Measurements from ENCODE around the gene KDM8. TPM values are rescaled to one million over a fixed set of nuclear protein-coding genes. Genes with fewer than 3 reads are reported as not detected.

The KDM8 gene
- total and polyA plus RNA-seq, 2 donors (not counting 3 experiments of a cell fraction or from before 2014, with no cell fraction given): 5.1 to 8.4 TPM

DNA sequence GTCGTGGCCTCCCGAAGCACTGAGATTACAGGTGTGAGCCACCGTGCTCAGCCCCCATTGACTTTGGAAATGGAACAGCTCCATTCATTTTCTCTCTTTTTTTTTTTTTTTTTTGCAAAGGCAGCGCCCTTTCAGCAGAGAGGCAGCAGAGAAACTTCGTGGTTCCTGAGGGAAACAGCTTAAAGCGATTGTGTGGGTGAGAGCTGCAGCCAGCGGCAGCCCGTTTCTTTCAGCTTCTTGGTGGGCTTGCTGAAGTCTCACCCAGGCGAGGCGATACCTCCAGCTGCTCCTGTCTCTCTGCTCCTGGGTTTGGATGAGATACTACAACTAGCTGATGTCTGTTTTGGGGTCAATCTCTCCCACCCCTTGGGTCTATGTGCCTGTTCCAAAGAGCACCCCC is 7.7 kb downstream of the KDM8 start:
- ChIA-PET POLR2A (no interaction called here), CTCF (interaction anchor here (0.6 to 2.4 kb wide), 2 partner anchors 31 to 101 kb away, joined by 4 to 5 read pairs; no protein-coding TSS in a partner anchor)
- peaks cover 2 to 5% of the 10 kb centered on the region in 2 experiments for H3K36me3 ChIP-seq (ENCODE audit: control insufficient read depth in 2 of 2, extremely low read depth in 1 of 2, insufficient read depth in 2 of 2, low read length in 2 of 2)
- BruUV-seq (replicated peaks): no TSS peak
- H3K4me3 ChIP-seq (replicated peaks in 1 of 3; ENCODE audit: insufficient read depth in 1 of 3, low read depth in 1 of 3, low read length in 3 of 3): no peak overlapping the region
- no peak for FAIRE-seq
- no peak for DNase-seq (ENCODE audit: low read depth, low spot score)
- H3K27me3 ChIP-seq (ENCODE audit: control insufficient read depth in 2 of 2, insufficient read depth in 2 of 2, low read length in 2 of 2): no peaks in the 10 kb centered on the region
- no peak overlapping the region for H2AFZ ChIP-seq (ENCODE audit: low read depth, low read length)
- H3K4me1 ChIP-seq (ENCODE audit: control insufficient read depth, extremely low read depth, insufficient read depth, low read length): no peaks in the 10 kb centered on the region
- intact Hi-C loops (cut with micrococcal nuclease) (no loop called here), dilution Hi-C loops (cut with MboI; ENCODE audit: extremely low pct_ligation_motif_present, low sequenced_read_pairs) (no loop called here)
- no peak overlapping the region for H3K9ac ChIP-seq (replicated peaks; ENCODE audit: extremely low read depth, insufficient read depth, low read length)
- H3K79me2 ChIP-seq (ENCODE audit: control insufficient read depth, insufficient read depth, low read length): no peaks in the 10 kb centered on the region
- H3K9me1 ChIP-seq (replicated peaks; ENCODE audit: control insufficient read depth, extremely low read depth, insufficient read depth, low read length): no peaks in the 10 kb centered on the region
- TF ChIP-seq POLR2AphosphoS5 (IDR thresholded peaks at IDR 0.05; ENCODE audit: insufficient read depth, low read depth, low read length) (no peak), MYC (IDR thresholded peaks at IDR 0.05; ENCODE audit: low read depth, low read length) (no peak), FOS (IDR thresholded peaks at IDR 0.05; ENCODE audit: borderline replicate concordance, insufficient read depth, low read length) (no peak), JUN (IDR thresholded peaks at IDR 0.05; ENCODE audit: borderline replicate concordance, insufficient read depth, insufficient read length, low read depth) (no peak), POLR2A (IDR thresholded peaks at IDR 0.05; ENCODE audit: low read depth, low read length) (no peak), GATA2 (IDR thresholded peaks at IDR 0.05; ENCODE audit: insufficient read depth, insufficient read length, low read depth, low read length) (no peak), EZH2 (IDR thresholded peaks at IDR 0.05; ENCODE audit: borderline replicate concordance, low read depth, low read length, severe bottlenecking) (no peak)
- TF ChIP-seq, protein P1, sequence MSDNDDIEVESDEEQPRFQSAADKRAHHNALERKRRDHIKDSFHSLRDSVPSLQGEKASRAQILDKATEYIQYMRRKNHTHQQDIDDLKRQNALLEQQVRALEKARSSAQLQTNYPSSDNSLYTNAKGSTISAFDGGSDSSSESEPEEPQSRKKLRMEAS (IDR thresholded peaks at IDR 0.05; ENCODE audit: insufficient read depth, insufficient read length): no peak
- TF ChIP-seq, protein P2, sequence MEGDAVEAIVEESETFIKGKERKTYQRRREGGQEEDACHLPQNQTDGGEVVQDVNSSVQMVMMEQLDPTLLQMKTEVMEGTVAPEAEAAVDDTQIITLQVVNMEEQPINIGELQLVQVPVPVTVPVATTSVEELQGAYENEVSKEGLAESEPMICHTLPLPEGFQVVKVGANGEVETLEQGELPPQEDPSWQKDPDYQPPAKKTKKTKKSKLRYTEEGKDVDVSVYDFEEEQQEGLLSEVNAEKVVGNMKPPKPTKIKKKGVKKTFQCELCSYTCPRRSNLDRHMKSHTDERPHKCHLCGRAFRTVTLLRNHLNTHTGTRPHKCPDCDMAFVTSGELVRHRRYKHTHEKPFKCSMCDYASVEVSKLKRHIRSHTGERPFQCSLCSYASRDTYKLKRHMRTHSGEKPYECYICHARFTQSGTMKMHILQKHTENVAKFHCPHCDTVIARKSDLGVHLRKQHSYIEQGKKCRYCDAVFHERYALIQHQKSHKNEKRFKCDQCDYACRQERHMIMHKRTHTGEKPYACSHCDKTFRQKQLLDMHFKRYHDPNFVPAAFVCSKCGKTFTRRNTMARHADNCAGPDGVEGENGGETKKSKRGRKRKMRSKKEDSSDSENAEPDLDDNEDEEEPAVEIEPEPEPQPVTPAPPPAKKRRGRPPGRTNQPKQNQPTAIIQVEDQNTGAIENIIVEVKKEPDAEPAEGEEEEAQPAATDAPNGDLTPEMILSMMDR (IDR thresholded peaks at IDR 0.05; ENCODE audit: extremely low read depth in 1 of 2, insufficient read depth in 1 of 2, low read depth in 1 of 2, low read length in 2 of 2): no peak
- no peak overlapping the region for H3K27ac ChIP-seq (ENCODE audit: insufficient read depth, low read depth, low read length)
- no peaks in the 10 kb centered on the region for H4K20me1 ChIP-seq (replicated peaks; ENCODE audit: control insufficient read depth, extremely low read depth, insufficient read depth, low read length)
- no peaks in the 10 kb centered on the region for H3K9me3 ChIP-seq (replicated peaks; ENCODE audit: control insufficient read depth, insufficient read depth, low read length)
- no peak overlapping the region for H3K4me2 ChIP-seq (ENCODE audit: insufficient read depth, low read length)
